ENCODE data around the gene PCTP.

PCTP gene

GRCh38 chr17:55783684-55784245, 32.9 kb downstream of the PCTP start:
- Histone ChIP-seq H2AFZ (ENCODE audit: low read depth, low read length, severe bottlenecking) (no peak overlapping the region), H3K27ac (ENCODE audit: low read depth, low read length) (no peak overlapping the region), H3K9me2 (replicated peaks; ENCODE audit: insufficient read depth, low read length) (no peaks in the 10 kb centered on the region), H4K20me1 (ENCODE audit: low read depth, low read length) (no peaks in the 10 kb centered on the region), H3K4me2 (ENCODE audit: low read depth, low read length, poor library complexity, severe bottlenecking) (no peak overlapping the region), H3K9ac (ENCODE audit: low read length) (no peak overlapping the region), H3K4me3 (ENCODE audit: insufficient read depth, low read length, poor library complexity, severe bottlenecking) (no peak overlapping the region), H3F3A (ENCODE audit: insufficient read depth) (no peaks in the 10 kb centered on the region), H3K27me3 (ENCODE audit: low read length) (peaks cover 3% of the 10 kb centered on the region; the same call in 1 of the 2 replicates), H3K9me3 (ENCODE audit: insufficient read depth, low read length) (no peaks in the 10 kb centered on the region), H3K36me3 (ENCODE audit: low read length) (no peaks in the 10 kb centered on the region), H3K79me2 (ENCODE audit: insufficient read depth, low read length) (no peaks in the 10 kb centered on the region)
- TF ChIP-seq EZH2phosphoT487 (conservative IDR thresholded peaks at IDR 0.05; ENCODE audit: low read length) = no peak
- TF ChIP-seq, protein P1, sequence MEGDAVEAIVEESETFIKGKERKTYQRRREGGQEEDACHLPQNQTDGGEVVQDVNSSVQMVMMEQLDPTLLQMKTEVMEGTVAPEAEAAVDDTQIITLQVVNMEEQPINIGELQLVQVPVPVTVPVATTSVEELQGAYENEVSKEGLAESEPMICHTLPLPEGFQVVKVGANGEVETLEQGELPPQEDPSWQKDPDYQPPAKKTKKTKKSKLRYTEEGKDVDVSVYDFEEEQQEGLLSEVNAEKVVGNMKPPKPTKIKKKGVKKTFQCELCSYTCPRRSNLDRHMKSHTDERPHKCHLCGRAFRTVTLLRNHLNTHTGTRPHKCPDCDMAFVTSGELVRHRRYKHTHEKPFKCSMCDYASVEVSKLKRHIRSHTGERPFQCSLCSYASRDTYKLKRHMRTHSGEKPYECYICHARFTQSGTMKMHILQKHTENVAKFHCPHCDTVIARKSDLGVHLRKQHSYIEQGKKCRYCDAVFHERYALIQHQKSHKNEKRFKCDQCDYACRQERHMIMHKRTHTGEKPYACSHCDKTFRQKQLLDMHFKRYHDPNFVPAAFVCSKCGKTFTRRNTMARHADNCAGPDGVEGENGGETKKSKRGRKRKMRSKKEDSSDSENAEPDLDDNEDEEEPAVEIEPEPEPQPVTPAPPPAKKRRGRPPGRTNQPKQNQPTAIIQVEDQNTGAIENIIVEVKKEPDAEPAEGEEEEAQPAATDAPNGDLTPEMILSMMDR (IDR thresholded peaks at IDR 0.05; ENCODE audit: insufficient read depth, low read length, poor library complexity, severe bottlenecking) = no peak

DNA sequence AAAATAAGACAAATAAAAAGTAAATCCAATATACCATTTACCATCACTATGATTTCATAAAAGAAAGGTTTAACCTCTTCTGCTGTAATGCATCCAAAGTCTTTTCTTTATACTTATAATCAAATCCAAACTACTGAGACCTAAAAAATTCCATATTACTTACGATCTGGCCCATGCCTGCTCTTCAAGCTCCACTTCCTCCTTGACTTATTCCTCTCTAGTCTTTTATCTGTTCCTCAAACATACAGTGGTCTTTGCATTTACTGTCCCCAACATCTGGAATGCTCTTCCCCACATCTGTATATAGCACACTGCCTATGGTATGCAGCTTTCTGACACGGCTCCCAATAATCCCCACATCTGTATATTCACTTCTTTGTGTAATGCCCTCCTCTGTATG, 33.8 kb downstream of the PCTP start:
- no peaks in the 10 kb centered on the region for H4K20me1 ChIP-seq (ENCODE audit: low read depth, low read length)
- no peaks in the 10 kb centered on the region for H3F3A ChIP-seq (ENCODE audit: insufficient read depth)
- TF ChIP-seq EZH2phosphoT487 (conservative IDR thresholded peaks at IDR 0.05; ENCODE audit: low read length) = no peak
- TF ChIP-seq, protein P1 (IDR thresholded peaks at IDR 0.05; ENCODE audit: insufficient read depth, low read length, poor library complexity, severe bottlenecking) = no peak
- H3K27ac ChIP-seq (ENCODE audit: low read depth, low read length) = no peak overlapping the region
- no peaks in the 10 kb centered on the region for H3K9me2 ChIP-seq (replicated peaks; ENCODE audit: insufficient read depth, low read length)
- H3K36me3 ChIP-seq (ENCODE audit: low read length) = no peaks in the 10 kb centered on the region
- H2AFZ ChIP-seq (ENCODE audit: low read depth, low read length, severe bottlenecking) = no peak overlapping the region
- H3K9ac ChIP-seq (ENCODE audit: low read length) = no peak overlapping the region
- H3K9me3 ChIP-seq (ENCODE audit: insufficient read depth, low read length) = no peaks in the 10 kb centered on the region
- H3K79me2 ChIP-seq (ENCODE audit: insufficient read depth, low read length) = no peaks in the 10 kb centered on the region
- peaks cover 3% of the 10 kb centered on the region; the same call in 1 of the 2 replicates for H3K27me3 ChIP-seq (ENCODE audit: low read length)
- no peak overlapping the region for H3K4me3 ChIP-seq (ENCODE audit: insufficient read depth, low read length, poor library complexity, severe bottlenecking)
- no peak overlapping the region for H3K4me2 ChIP-seq (ENCODE audit: low read depth, low read length, poor library complexity, severe bottlenecking)

DNA sequence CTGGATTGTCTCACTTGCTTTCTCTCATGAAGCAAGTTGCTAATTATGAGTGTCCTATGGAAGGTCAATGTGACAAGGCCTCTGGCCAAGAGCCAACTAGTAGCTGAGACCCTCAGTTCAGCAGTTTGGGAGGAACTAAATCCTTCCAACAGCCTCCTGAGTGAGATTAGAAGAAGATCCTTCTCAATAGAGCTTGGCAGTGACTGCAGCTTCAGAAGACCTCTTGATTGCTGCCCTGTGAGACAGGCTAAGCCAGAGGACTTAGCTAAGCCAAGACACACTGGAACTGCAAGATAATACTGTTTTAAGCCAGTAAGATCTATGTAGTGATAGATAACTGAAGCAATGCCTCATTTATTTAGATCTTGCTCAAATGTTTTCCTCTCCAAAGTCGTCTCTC, 34.3 kb downstream of the PCTP start:
- Histone ChIP-seq H3K4me3 (ENCODE audit: insufficient read depth, low read length, poor library complexity, severe bottlenecking) (no peak overlapping the region), H2AFZ (ENCODE audit: low read depth, low read length, severe bottlenecking) (no peak overlapping the region), H3K27me3 (ENCODE audit: low read length) (peaks cover 3% of the 10 kb centered on the region; the same call in 1 of the 2 replicates), H3K79me2 (ENCODE audit: insufficient read depth, low read length) (no peaks in the 10 kb centered on the region), H3K4me2 (ENCODE audit: low read depth, low read length, poor library complexity, severe bottlenecking) (no peak overlapping the region), H4K20me1 (ENCODE audit: low read depth, low read length) (no peaks in the 10 kb centered on the region), H3K9ac (ENCODE audit: low read length) (no peak overlapping the region), H3K9me2 (replicated peaks; ENCODE audit: insufficient read depth, low read length) (no peaks in the 10 kb centered on the region), H3F3A (ENCODE audit: insufficient read depth) (no peaks in the 10 kb centered on the region), H3K27ac (ENCODE audit: low read depth, low read length) (no peak overlapping the region), H3K9me3 (ENCODE audit: insufficient read depth, low read length) (no peaks in the 10 kb centered on the region), H3K36me3 (ENCODE audit: low read length) (no peaks in the 10 kb centered on the region)
- TF ChIP-seq EZH2phosphoT487 (conservative IDR thresholded peaks at IDR 0.05; ENCODE audit: low read length) = no peak
- TF ChIP-seq, protein P1 (IDR thresholded peaks at IDR 0.05; ENCODE audit: insufficient read depth, low read length, poor library complexity, severe bottlenecking) = no peak
